Nephron (organoid): ENCODE results near the gene CCDC13.

Experiments
- H3K27ac Mint-ChIP-seq, 3 experiments: 2 replicates each; pipeline ENCODE4 v1.8.0; 2020; ENCODE audit warnings: mixed read lengths in 3 of 3, mild to moderate bottlenecking in 2 of 3, moderate library complexity in 1 of 3
- H3K27me3 Mint-ChIP-seq: 2 replicates; pipeline ENCODE4 v1.8.0; 2021; ENCODE audit warnings: low read depth, mild to moderate bottlenecking, moderate library complexity, mixed read lengths
- H3K36me3 Mint-ChIP-seq: 2 replicates; pipeline ENCODE4 v1.8.0; 2020; ENCODE audit warnings: low read depth, mixed read lengths
- H3K4me1 Mint-ChIP-seq: 2 replicates; pipeline ENCODE4 v1.8.0; 2020; ENCODE audit warnings: mixed read lengths
- H3K4me3 Mint-ChIP-seq, 3 experiments: 2 replicates each; pipeline ENCODE4 v1.8.0; 2020; ENCODE audit warnings: mild to moderate bottlenecking in 3 of 3, mixed read lengths in 3 of 3, moderate library complexity in 2 of 3
- H3K9me3 Mint-ChIP-seq: 2 replicates; pipeline ENCODE4 v1.8.0; 2020; ENCODE audit warnings: mixed read lengths
- CTCF ChIP-seq, 3 experiments: fragments of 200-600 bp; sonication (generic); IDR thresholded peaks; one replicate each; pipeline ENCODE4 v1.5.0; 2021; ENCODE audit warnings: antibody characterized with exemption in 3 of 3; ENCODE audit not compliant: unreplicated experiment in 3 of 3

CCDC13 gene

GRCh38 chr3:42728056-42728455, 45.0 kb downstream of the CCDC13 start:
- peaks cover 11% of the 10 kb centered on the region for H3K27me3 Mint-ChIP-seq
- no peak overlapping the region for H3K27ac Mint-ChIP-seq
- H3K36me3 Mint-ChIP-seq = no peaks in the 10 kb centered on the region
- H3K4me3 Mint-ChIP-seq = no peak overlapping the region
- TF ChIP-seq CTCF (IDR thresholded peaks at IDR 0.05; ENCODE audit: unreplicated experiment in 3 of 3) = no peak
- peaks cover 8% of the 10 kb centered on the region for H3K4me1 Mint-ChIP-seq
- no peaks in the 10 kb centered on the region for H3K9me3 Mint-ChIP-seq

GRCh38 chr3:42725454-42725853, 47.6 kb downstream of the CCDC13 start:
- H3K36me3 Mint-ChIP-seq = no peaks in the 10 kb centered on the region
- no peaks in the 10 kb centered on the region for H3K9me3 Mint-ChIP-seq
- no peak for TF ChIP-seq CTCF (IDR thresholded peaks at IDR 0.05; ENCODE audit: unreplicated experiment in 3 of 3)
- H3K4me3 Mint-ChIP-seq = no peak overlapping the region
- peaks cover 8% of the 10 kb centered on the region for H3K4me1 Mint-ChIP-seq
- peaks cover 5% of the 10 kb centered on the region for H3K27me3 Mint-ChIP-seq
- H3K27ac Mint-ChIP-seq = no peak overlapping the region

- no peak overlapping the region for H3K27ac Mint-ChIP-seq
- no peak overlapping the region for H3K4me3 Mint-ChIP-seq
- H3K27me3 Mint-ChIP-seq = no peaks in the 10 kb centered on the region
- no peak for TF ChIP-seq CTCF (IDR thresholded peaks at IDR 0.05; ENCODE audit: unreplicated experiment in 3 of 3)
- no peaks in the 10 kb centered on the region for H3K9me3 Mint-ChIP-seq
- no peaks in the 10 kb centered on the region for H3K36me3 Mint-ChIP-seq
- H3K4me1 Mint-ChIP-seq = no peaks in the 10 kb centered on the region
Measured at GRCh38 chr3:42723219-42723618, 49.8 kb downstream of the CCDC13 start.
